Lung (tissue), 12 donors: Measurements from ENCODE around the gene ZNF205. TPM values are rescaled to one million over a fixed set of nuclear protein-coding genes. Genes with fewer than 3 reads are reported as not detected.

Experiments
- ATAC-seq: fragments of 200-7000 bp; cut with Tn5 transposase; one replicate; pipeline ENCODE4 v1.9.1; 2020; ENCODE audit warnings: moderate number of reproducible peaks; ENCODE audit not compliant: insufficient read depth, low FRiP score
- DNase-seq, 3 donors: peaks; one replicate each; pipeline ENCODE4 v3.0.0-alpha.2; 2013 to 2017
- H3K27ac ChIP-seq, 2 donors: one replicate each; pipeline ENCODE4 v1.5.1; 2013; ENCODE audit warnings: mild to moderate bottlenecking in 2 of 2, moderate library complexity in 2 of 2, control low read depth in 1 of 2, inconsistent platforms in 1 of 2, low read depth in 1 of 2, low read length in 1 of 2
- H3K27me3 ChIP-seq, 3 donors: one replicate each; pipeline ENCODE4 v1.5.1; 2013; ENCODE audit warnings: low read length in 2 of 3; ENCODE audit not compliant: control insufficient read depth in 3 of 3, insufficient read depth in 3 of 3
- H3K36me3 ChIP-seq, 4 donors: one replicate each; pipeline ENCODE4 v1.5.1; 2013; ENCODE audit warnings: low read length in 4 of 4, mild to moderate bottlenecking in 1 of 4, moderate library complexity in 1 of 4; ENCODE audit not compliant: control insufficient read depth in 4 of 4, insufficient read depth in 4 of 4
- H3K4me1 ChIP-seq, 5 donors: one replicate each; pipeline ENCODE4 v1.5.1; 2013; ENCODE audit warnings: low read length in 5 of 5, mild to moderate bottlenecking in 2 of 5, moderate library complexity in 1 of 5; ENCODE audit not compliant: control insufficient read depth in 5 of 5, insufficient read depth in 5 of 5
- H3K4me3 ChIP-seq: one replicate; pipeline ENCODE4 v1.5.1; 2013; ENCODE audit warnings: mild to moderate bottlenecking, control low read depth, moderate library complexity
- H3K9ac ChIP-seq, 2 donors: one replicate each; pipeline ENCODE4 v1.5.1; 2013; ENCODE audit warnings: low read length in 2 of 2, control low read depth in 1 of 2; ENCODE audit not compliant: insufficient read depth in 1 of 2
- H3K9me3 ChIP-seq, 4 donors: one replicate each; pipeline ENCODE4 v1.5.1; 2013; ENCODE audit warnings: low read length in 3 of 4, mild to moderate bottlenecking in 1 of 4, moderate library complexity in 1 of 4; ENCODE audit not compliant: control insufficient read depth in 4 of 4, insufficient read depth in 3 of 4
- CTCF ChIP-seq: IDR thresholded peaks from 2 replicates; pipeline ENCODE4 v1.5.1; 2012; ENCODE audit warnings: mild to moderate bottlenecking; ENCODE audit errors: control extremely low read depth, extremely low read depth
- WGBS, 2 donors: extraction: QIAGEN DNeasy Blood & Tissue Kit; methylation state at CpG; one replicate each; pipeline ENCODE4 v1.1.7; 2013; 5-methylcytosine and 5-hydroxymethylcytosine counted together
- polyA plus RNA-seq, 2 donors: library from polyadenylated mRNA; stranded (reverse); fragments of 200-250 nt; gene quantifications; one replicate each; pipeline ENCODE4 v1.2.1, GENCODE V29; 2013
- total RNA-seq, 2 donors: library from RNA; depleted of rRNA in 1 of 2; stranded (reverse); fragments of >200 nt in 1 of 2; gene quantifications; one replicate each; pipeline ENCODE4 v1.2.1, GENCODE V29; 2014 to 2021
- donor health status: control.
- donor health status: control.
- donor health status: Bipolar disorder and iron deficiency.
- donor health status: healthy.
- donor health status: DM: yes; HTN: yes; CAD: no.

The ZNF205 gene
- total and polyA plus RNA-seq, 4 donors, result 9.8 to 33.0 (median 11.5) TPM

GRCh38 chr16:3084969-3085670, 27.3 kb upstream of the ZNF205 start:
- no peak overlapping the region for H3K27ac ChIP-seq
- no peak for TF ChIP-seq CTCF

GRCh38 chr16:3085868-3086595, 26.4 kb upstream of the ZNF205 start:
- Histone ChIP-seq H3K27me3 (no peaks in the 10 kb centered on the region), H3K36me3 (no peaks in the 10 kb centered on the region), H3K27ac (peak overlapping the region; percentile 67 to 83), H3K4me1 (peaks cover 0 to 17% (median 3%) of the 10 kb centered on the region in 5 donors), H3K9me3 (no peaks in the 10 kb centered on the region), H3K9ac (no peak overlapping the region), H3K4me3 (peak overlapping the region; percentile 21)
- DNase-seq (no peak), ATAC-seq (no peak)
- no peak for TF ChIP-seq CTCF
- WGBS, 2 donors, result 70 to 74% methylated on average over 17 of the region's 17 CpGs

More at GRCh38 chr16:3084969-3085670, 27.3 kb upstream of the ZNF205 start:
- DNase-seq (no peak), ATAC-seq (no peak)
- Histone ChIP-seq H3K4me1 (peaks cover 0 to 17% (median 3%) of the 10 kb centered on the region in 5 donors), H3K27me3 (peaks cover 0 to 4% (median 0%) of the 10 kb centered on the region in 3 donors), H3K36me3 (no peaks in the 10 kb centered on the region), H3K4me3 (no peak overlapping the region), H3K9ac (no peak overlapping the region), H3K9me3 (no peaks in the 10 kb centered on the region)
- WGBS, 2 donors, result 79 to 83% methylated on average over 7 of the region's 7 CpGs

GRCh38 chr16:3086596-3087242, 25.7 kb upstream of the ZNF205 start:
- no peak overlapping the region for H3K9ac ChIP-seq
- peak overlapping the region; percentile 67 to 83 for H3K27ac ChIP-seq
- no peaks in the 10 kb centered on the region for H3K36me3 ChIP-seq
- no peaks in the 10 kb centered on the region for H3K9me3 ChIP-seq
- H3K4me3 ChIP-seq, result peak overlapping the region; percentile 21
- no peaks in the 10 kb centered on the region for H3K27me3 ChIP-seq
- DNase-seq (peak in 1 of 3 donors; percentile 22), ATAC-seq (peak; percentile 48)
- WGBS, 2 donors, result 37 to 56% methylated on average over 14 of the region's 14 CpGs
- H3K4me1 ChIP-seq, result peaks cover 0 to 17% (median 3%) of the 10 kb centered on the region in 5 donors
- TF ChIP-seq CTCF, result no peak
